Loucy (cell line): ENCODE measurements around the gene SERPINB1.

Experiments used
- EZH2phosphoT487 ChIP-seq: fragments of 200-600 bp; IDR thresholded peaks from 2 replicates; pipeline ENCODE4 v1.6.1; 2018; ENCODE audit warnings: antibody characterized with exemption, mild to moderate bottlenecking, moderate library complexity, borderline replicate concordance
- TF ChIP-seq, protein P1 (sequence below): fragments of 200-600 bp; sonication (generic); conservative IDR thresholded peaks from 2 replicates; pipeline ENCODE4 v1.5.1; 2014; ENCODE audit warnings: mild to moderate bottlenecking, antibody characterized with exemption, low read length

- TF ChIP-seq, protein P1, sequence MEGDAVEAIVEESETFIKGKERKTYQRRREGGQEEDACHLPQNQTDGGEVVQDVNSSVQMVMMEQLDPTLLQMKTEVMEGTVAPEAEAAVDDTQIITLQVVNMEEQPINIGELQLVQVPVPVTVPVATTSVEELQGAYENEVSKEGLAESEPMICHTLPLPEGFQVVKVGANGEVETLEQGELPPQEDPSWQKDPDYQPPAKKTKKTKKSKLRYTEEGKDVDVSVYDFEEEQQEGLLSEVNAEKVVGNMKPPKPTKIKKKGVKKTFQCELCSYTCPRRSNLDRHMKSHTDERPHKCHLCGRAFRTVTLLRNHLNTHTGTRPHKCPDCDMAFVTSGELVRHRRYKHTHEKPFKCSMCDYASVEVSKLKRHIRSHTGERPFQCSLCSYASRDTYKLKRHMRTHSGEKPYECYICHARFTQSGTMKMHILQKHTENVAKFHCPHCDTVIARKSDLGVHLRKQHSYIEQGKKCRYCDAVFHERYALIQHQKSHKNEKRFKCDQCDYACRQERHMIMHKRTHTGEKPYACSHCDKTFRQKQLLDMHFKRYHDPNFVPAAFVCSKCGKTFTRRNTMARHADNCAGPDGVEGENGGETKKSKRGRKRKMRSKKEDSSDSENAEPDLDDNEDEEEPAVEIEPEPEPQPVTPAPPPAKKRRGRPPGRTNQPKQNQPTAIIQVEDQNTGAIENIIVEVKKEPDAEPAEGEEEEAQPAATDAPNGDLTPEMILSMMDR, result no peak
- no peak for TF ChIP-seq EZH2phosphoT487
Observed at GRCh38 chr6:2827142-2827541, 14.5 kb downstream of the SERPINB1 start.
